Measurements from ENCODE around the gene ZNF564. TPM values are rescaled to one million over a fixed set of nuclear protein-coding genes. Genes with fewer than 3 reads are reported as not detected.

Gene ZNF564
- total RNA-seq: 24.9 TPM

DNA sequence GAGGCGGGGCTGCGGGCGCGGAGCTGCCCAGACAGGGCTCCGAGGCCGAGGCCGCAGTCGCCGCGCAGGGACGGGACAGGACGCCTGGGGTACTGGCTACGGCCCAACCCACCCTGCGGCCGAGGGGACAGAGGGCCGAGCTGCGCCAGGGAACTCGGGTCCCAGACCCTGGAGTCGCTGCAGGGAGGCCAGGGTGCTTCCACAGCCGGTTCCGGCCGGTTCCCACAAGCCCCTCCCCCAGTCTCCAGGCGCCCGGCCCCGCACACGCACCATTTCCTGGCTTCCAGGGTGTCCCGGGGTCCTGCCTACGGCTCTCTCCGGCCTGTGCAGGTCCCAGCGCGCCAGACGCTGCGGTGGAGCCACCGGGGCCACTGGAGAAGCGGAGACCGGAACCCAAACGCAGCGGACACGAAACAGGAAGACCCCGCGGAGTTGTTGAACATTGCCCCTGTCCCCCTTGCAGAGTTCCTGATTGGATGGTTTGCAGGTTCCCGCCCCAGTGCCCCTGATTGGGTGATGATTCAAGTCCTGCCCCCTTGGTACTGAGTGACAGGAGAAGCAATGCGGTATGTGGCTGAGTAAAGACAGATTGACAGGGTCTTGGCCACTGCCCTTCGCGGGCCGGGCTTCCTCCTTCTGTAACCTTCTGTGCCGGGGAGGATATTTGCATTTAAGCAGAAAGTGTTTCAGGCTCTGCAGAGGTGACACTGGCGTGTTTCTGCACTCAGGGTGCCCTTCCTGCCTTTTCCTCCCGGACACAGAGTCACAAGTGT is at the start of gene ZNF564:
ZNF564 (minus strand) TSS at position 423 of the 773 bp plus-strand sequence; CDS start at position 273, 150 bp downstream.

DNA sequence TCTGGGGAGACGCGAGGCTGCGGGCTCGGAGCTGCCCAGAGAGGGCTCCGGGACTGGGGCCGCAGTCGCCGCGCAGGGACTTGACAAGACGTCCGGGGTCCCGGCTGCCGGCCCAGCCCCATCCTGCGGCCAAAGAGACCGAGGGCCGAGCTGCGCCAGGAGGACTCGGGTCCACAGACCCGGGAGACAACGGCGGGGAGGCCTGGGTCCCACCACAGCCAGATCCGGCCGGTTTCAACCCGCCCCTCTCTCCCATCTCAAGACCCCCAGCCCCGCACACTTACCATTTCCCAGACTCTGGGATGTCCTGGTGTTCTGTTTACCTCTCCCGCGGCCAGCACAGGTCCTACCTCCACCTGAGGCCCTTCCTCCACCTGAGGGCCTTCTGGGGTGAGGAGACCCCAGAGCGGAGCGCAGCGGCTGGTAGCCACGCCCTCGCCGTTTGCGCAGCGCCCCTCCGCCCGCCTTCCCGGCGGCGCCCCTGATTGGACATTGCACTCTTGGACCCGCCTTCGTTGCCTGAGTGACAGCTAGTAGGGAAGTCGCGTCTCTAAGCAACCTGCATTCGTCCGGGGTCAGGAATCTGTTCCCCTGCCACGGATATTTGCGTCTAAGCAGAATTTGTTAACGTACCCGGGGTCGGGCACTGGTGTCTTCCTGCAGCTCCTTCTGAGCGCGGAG is 66.8 kb downstream of the ZNF564 start, which contains the start of gene ZNF709:
ZNF709 (minus strand) TSS at position 446 of the 681 bp plus-strand sequence; CDS start at position 287, 159 bp downstream.

Small RNA genes within 50 kb of the gene (small RNA-seq; reads per million reads assigned to genes)
- not detected for gene MTCO1P27 (ENCODE audit: low replicate concordance)
- gene PPIAP20 (ENCODE audit: low replicate concordance): not detected

Other genes starting within 250 kb of the ZNF564 start
- gene ZNF563, start 217.8 kb downstream of the ZNF564 start, total RNA-seq: 5.3 TPM
- 8.1 TPM for gene ZNF442, start 185.8 kb downstream of the ZNF564 start, total RNA-seq
- 6.0 TPM for gene ZNF799, start 150.2 kb downstream of the ZNF564 start, total RNA-seq
- gene ZNF443, start 110.5 kb downstream of the ZNF564 start, total RNA-seq: 8.6 TPM
- 13.7 TPM for gene ZNF709, start 66.7 kb downstream of the ZNF564 start, total RNA-seq
- gene ZNF490, start 59.3 kb upstream of the ZNF564 start, total RNA-seq: 11.2 TPM
- gene ZNF791, start 59.4 kb upstream of the ZNF564 start, total RNA-seq: 21.5 TPM
- 52.4 TPM for gene MAN2B1, start 115.3 kb upstream of the ZNF564 start, total RNA-seq
- gene WDR83, start 115.3 kb upstream of the ZNF564 start, total RNA-seq: 12.7 TPM
- gene DHPS, start 130.4 kb upstream of the ZNF564 start, total RNA-seq: 85.2 TPM
- gene GNG14, start 136.5 kb upstream of the ZNF564 start, total RNA-seq: not detected
- 13.4 TPM for gene FBXW9, start 145.1 kb upstream of the ZNF564 start, total RNA-seq
- gene TNPO2, start 172.4 kb upstream of the ZNF564 start, total RNA-seq: 75.0 TPM
- gene TRIR, start 183.2 kb upstream of the ZNF564 start, total RNA-seq: 87.8 TPM
- gene GET3, start 186.0 kb upstream of the ZNF564 start, total RNA-seq: 48.2 TPM
- gene BEST2, start 200.3 kb upstream of the ZNF564 start, total RNA-seq: not detected
- 55.4 TPM for gene HOOK2, start 224.1 kb upstream of the ZNF564 start, total RNA-seq
- gene JUNB, start 240.0 kb upstream of the ZNF564 start, total RNA-seq: 219 TPM